Thyroid gland (tissue), 4 donors: ENCODE results near the gene ATL1. TPM values are rescaled to one million over a fixed set of nuclear protein-coding genes. Genes with fewer than 3 reads are reported as not detected.

Experiments used
- DNase-seq, 2 donors: peaks; one replicate each; pipeline ENCODE4 v3.0.0-alpha.2; 2019
- H3K27ac ChIP-seq, 3 donors: fragments of 200-600 bp; sonication (generic); 1 replicate in 2 of 3; 2 replicates in 1 of 3; pipeline ENCODE4 v1.5.1; 2016 to 2019; ENCODE audit warnings: mild to moderate bottlenecking in 1 of 3, moderate library complexity in 1 of 3
- H3K27me3 ChIP-seq: fragments of 200-600 bp; sonication (generic); one replicate; pipeline ENCODE4 v1.5.1; 2019
- H3K36me3 ChIP-seq, 2 donors: fragments of 200-600 bp; sonication (generic); one replicate each; pipeline ENCODE4 v1.5.1; 2016 to 2019
- H3K4me1 ChIP-seq, 2 donors: fragments of 200-600 bp; sonication (generic); one replicate each; pipeline ENCODE4 v1.5.1; 2017 to 2019
- H3K4me3 ChIP-seq, 3 donors: fragments of 200-600 bp; sonication (generic); replicated peaks in 1 of 3; 1 replicate in 2 of 3; 2 replicates in 1 of 3; pipeline ENCODE4 v1.5.1; 2016; ENCODE audit warnings: mild to moderate bottlenecking in 1 of 3
- H3K9me3 ChIP-seq: fragments of 200-600 bp; sonication (generic); one replicate; pipeline ENCODE4 v1.5.1; 2017
- CTCF ChIP-seq, 6 experiments: fragments of 200-600 bp in 3 of 6; fragments of 450-650 bp in 3 of 6; sonication (generic) in 3 of 6; IDR thresholded peaks; one replicate each; pipeline ENCODE4 v1.5.1; 2016 to 2019; ENCODE audit warnings: antibody characterized with exemption in 6 of 6, mild to moderate bottlenecking in 2 of 6, inconsistent platforms in 1 of 6, moderate library complexity in 1 of 6
- POLR2A ChIP-seq, 2 donors: fragments of 450-650 bp; IDR thresholded peaks; one replicate each; pipeline ENCODE4 v1.6.1; 2017; ENCODE audit warnings: antibody characterized with exemption in 2 of 2, mild to moderate bottlenecking in 2 of 2, moderate library complexity in 1 of 2
- WGBS, 2 donors: methylation state at CpG; one replicate each; pipeline ENCODE4 v1.1.5; 2017; 5-methylcytosine and 5-hydroxymethylcytosine counted together
- intact Hi-C: fragments of 100-400 bp; cut with DNase I; formaldehyde crosslinking; loops from one replicate; pipeline ENCODE4 v1.15.1; 2023
- total RNA-seq, 4 donors: library from RNA; depleted of rRNA; stranded (reverse); fragments of >200 nt; gene quantifications; one replicate each; pipeline ENCODE4 v1.2.3, GENCODE V29; 2016

ATL1 gene
- total RNA-seq, 4 donors from 2014 or later, result 2.1 to 5.4 (median 4.6) TPM

GRCh38 chr14:50605766-50606165, 45.8 kb downstream of the ATL1 start:
- peak; percentile 14 to 24 for DNase-seq
- Histone ChIP-seq H3K4me3 (no peak overlapping the region), H3K4me1 (peaks cover 0 to 11% of the 10 kb centered on the region in 2 donors), H3K27ac (no peak overlapping the region), H3K36me3 (no peaks in the 10 kb centered on the region), H3K9me3 (no peaks in the 10 kb centered on the region), H3K27me3 (no peaks in the 10 kb centered on the region)
- TF ChIP-seq CTCF (IDR thresholded peaks at IDR 0.05) (no peak), POLR2A (IDR thresholded peaks at IDR 0.05) (no peak)
- 0 to 7% methylated on average over 1 of the region's 1 CpG for WGBS, 2 donors
- intact Hi-C loops, result no loop called here

GRCh38 chr14:50606468-50606867, 46.5 kb downstream of the ATL1 start:
- no peak for DNase-seq
- Histone ChIP-seq H3K27ac (no peak overlapping the region), H3K9me3 (no peaks in the 10 kb centered on the region), H3K4me3 (no peak overlapping the region), H3K4me1 (peaks cover 0 to 6% of the 10 kb centered on the region in 2 donors), H3K36me3 (no peaks in the 10 kb centered on the region), H3K27me3 (no peaks in the 10 kb centered on the region)
- WGBS, 2 donors, result 95 to 96% methylated on average over 2 of the region's 2 CpGs
- TF ChIP-seq CTCF (IDR thresholded peaks at IDR 0.05) (no peak), POLR2A (IDR thresholded peaks at IDR 0.05) (no peak)
- intact Hi-C loops, result no loop called here

- H3K27ac ChIP-seq, result no peak overlapping the region
- TF ChIP-seq POLR2A (IDR thresholded peaks at IDR 0.05), result no peak
- TF ChIP-seq CTCF (IDR thresholded peaks at IDR 0.05), result no peak
- H3K4me1 ChIP-seq, result peaks cover 0 to 6% of the 10 kb centered on the region in 2 donors
- 71 to 83% methylated on average over 3 of the region's 3 CpGs for WGBS, 2 donors
- no peaks in the 10 kb centered on the region for H3K36me3 ChIP-seq
- H3K9me3 ChIP-seq, result no peaks in the 10 kb centered on the region
- no peak for DNase-seq
- no peaks in the 10 kb centered on the region for H3K27me3 ChIP-seq
- intact Hi-C loops, result no loop called here
- no peak overlapping the region for H3K4me3 ChIP-seq
Observed at GRCh38 chr14:50607181-50607580, 47.2 kb downstream of the ATL1 start.

- DNase-seq, result no peak
- Histone ChIP-seq H3K36me3 (no peaks in the 10 kb centered on the region), H3K4me1 (peaks cover 0 to 6% of the 10 kb centered on the region in 2 donors), H3K4me3 (no peak overlapping the region), H3K27ac (no peak overlapping the region), H3K9me3 (no peaks in the 10 kb centered on the region), H3K27me3 (no peaks in the 10 kb centered on the region)
- 89% methylated on average over 1 of the region's 1 CpG for WGBS, 2 donors
- intact Hi-C loops, result no loop called here
- TF ChIP-seq CTCF (IDR thresholded peaks at IDR 0.05) (no peak), POLR2A (IDR thresholded peaks at IDR 0.05) (no peak)
Observed at GRCh38 chr14:50607761-50608160, 47.8 kb downstream of the ATL1 start.

GRCh38 chr14:50608302-50608851, 48.4 kb downstream of the ATL1 start:
- DNase-seq, result no peak
- Histone ChIP-seq H3K36me3 (no peaks in the 10 kb centered on the region), H3K9me3 (no peaks in the 10 kb centered on the region), H3K27me3 (no peaks in the 10 kb centered on the region), H3K27ac (no peak overlapping the region), H3K4me3 (no peak overlapping the region), H3K4me1 (peaks cover 0 to 6% of the 10 kb centered on the region in 2 donors)
- no peak for TF ChIP-seq POLR2A (IDR thresholded peaks at IDR 0.05)
- no peak for TF ChIP-seq CTCF (IDR thresholded peaks at IDR 0.05)
- 56 to 64% methylated on average over 1 of the region's 1 CpG for WGBS, 2 donors
- intact Hi-C loops, result no loop called here
